ENCODE data around the gene PLCG2.

Gene PLCG2

GRCh38 chr16:81778861-81779535 lies at the start of gene PLCG2:
PLCG2 (plus strand) TSS chr16:81779291; CDS start chr16:81785990, 6,699 bp downstream.
- no peak within 1 kb of the TSS for H3K27ac ChIP-seq

GRCh38 chr16:81729451-81729850 lies 49.6 kb upstream of the PLCG2 start:
- H3K27ac ChIP-seq, result no peak overlapping the region
- no peak for TF ChIP-seq ZFX (IDR thresholded peaks at IDR 0.05; ENCODE audit: borderline replicate concordance)
- no peak for TF ChIP-seq CTCF (IDR thresholded peaks at IDR 0.05)

More at GRCh38 chr16:81778861-81779535, at the start of gene PLCG2:
- TF ChIP-seq ZFX (IDR thresholded peaks at IDR 0.05; ENCODE audit: borderline replicate concordance) (no peak), CTCF (IDR thresholded peaks at IDR 0.05) (no peak)

GRCh38 chr16:81730090-81731051 lies 48.7 kb upstream of the PLCG2 start:
- TF ChIP-seq CTCF (IDR thresholded peaks at IDR 0.05) (peak; percentile 85), ZFX (IDR thresholded peaks at IDR 0.05; ENCODE audit: borderline replicate concordance) (no peak)
- no peak overlapping the region for H3K27ac ChIP-seq

- no peak overlapping the region for H3K27ac ChIP-seq
- TF ChIP-seq ZFX (IDR thresholded peaks at IDR 0.05; ENCODE audit: borderline replicate concordance), result no peak
- no peak for TF ChIP-seq CTCF (IDR thresholded peaks at IDR 0.05)
These were observed 47.4 kb upstream of the PLCG2 start for GRCh38 chr16:81731649-81732048.

- TF ChIP-seq CTCF (IDR thresholded peaks at IDR 0.05) (no peak), ZFX (IDR thresholded peaks at IDR 0.05; ENCODE audit: borderline replicate concordance) (no peak)
- no peak overlapping the region for H3K27ac ChIP-seq
These were observed 46.4 kb upstream of the PLCG2 start for GRCh38 chr16:81732699-81733098.

GRCh38 chr16:81733295-81733694 lies 45.8 kb upstream of the PLCG2 start:
- TF ChIP-seq CTCF (IDR thresholded peaks at IDR 0.05) (no peak), ZFX (IDR thresholded peaks at IDR 0.05; ENCODE audit: borderline replicate concordance) (no peak)
- H3K27ac ChIP-seq, result no peak overlapping the region
